Panc1 (cell line): Measurements from ENCODE around the gene FGF3. TPM values are rescaled to one million over a fixed set of nuclear protein-coding genes. Genes with fewer than 3 reads are reported as not detected.

Source experiments
- ATAC-seq: fragments of 200-7000 bp; cut with Tn5 transposase; 2 replicates; pipeline ENCODE4 v1.9.1; 2020; ENCODE audit warnings: mild to moderate bottlenecking, moderate library complexity
- BruUV-seq: library from RNA; stranded (reverse); fragments of 400-500 nt; replicated peaks from 2 replicates; lab custom pipeline; 2021; lab: Mats Ljungman, UMichigan
- CTCF ChIA-PET: fragments of 300-600 bp; sonication (Branson Sonifier 250); formaldehyde crosslinking; loops from one replicate; lab custom pipeline; 2022; ENCODE audit warnings: antibody characterized with exemption; lab: Charles Lee
- POLR2A ChIA-PET: fragments of 300-600 bp; sonication (Branson Sonifier 250); formaldehyde crosslinking; loops from one replicate; lab custom pipeline; 2022; ENCODE audit warnings: antibody characterized with exemption; lab: Charles Lee
- DNase-seq: peaks from one replicate; pipeline ENCODE4 v3.0.0-alpha.2; 2010; ENCODE audit warnings: low read depth, low spot score
- H3K27ac ChIP-seq: 2 replicates; pipeline ENCODE4 v1.5.1; 2011; ENCODE audit warnings: mild to moderate bottlenecking, low read length, inconsistent platforms
- H3K27me3 ChIP-seq: fragments of 200-500 bp; sonication (Bioruptor generic); 2 replicates; pipeline ENCODE4 v1.6.0; 2014; ENCODE audit warnings: low read length, inconsistent platforms; ENCODE audit not compliant: control insufficient read depth, insufficient read depth
- H3K36me3 ChIP-seq: fragments of 200-500 bp; sonication (Bioruptor generic); 2 replicates; pipeline ENCODE4 v1.5.1; 2014; ENCODE audit warnings: inconsistent platforms, mild to moderate bottlenecking, low read length, moderate library complexity; ENCODE audit not compliant: control insufficient read depth, insufficient read depth
- H3K4me1 ChIP-seq: 2 replicates; pipeline ENCODE4 v1.5.1; 2011; ENCODE audit warnings: inconsistent platforms, mild to moderate bottlenecking, low read length, moderate library complexity; ENCODE audit not compliant: control insufficient read depth, insufficient read depth
- H3K4me3 ChIP-seq, 2 experiments: 2 replicates each; pipeline ENCODE4 v1.5.1; 2011 to 2012; ENCODE audit warnings: low read depth in 2 of 2, low read length in 2 of 2, mild to moderate bottlenecking in 2 of 2, inconsistent platforms in 1 of 2, moderate library complexity in 1 of 2
- H3K9me3 ChIP-seq: fragments of 200-500 bp; sonication (Bioruptor generic); 2 replicates; pipeline ENCODE4 v1.5.1; 2014; ENCODE audit warnings: low read depth, mild to moderate bottlenecking, inconsistent platforms, low read length, moderate library complexity; ENCODE audit not compliant: control insufficient read depth, insufficient read depth
- CTCF ChIP-seq: fragments of 450-650 bp; IDR thresholded peaks from 2 replicates; pipeline ENCODE4 v1.5.1; 2017; ENCODE audit warnings: mild to moderate bottlenecking
- POLR2AphosphoS5 ChIP-seq: IDR thresholded peaks from 2 replicates; pipeline ENCODE4 v1.6.1; 2012; ENCODE audit warnings: mild to moderate bottlenecking, low read depth, low read length, moderate library complexity
- REST ChIP-seq, 2 experiments: IDR thresholded peaks; 2 replicates each; pipeline ENCODE4 v1.6.1; 2011 to 2012; ENCODE audit warnings: low read depth in 2 of 2, control low read depth in 1 of 2, low read length in 1 of 2, mild to moderate bottlenecking in 1 of 2, moderate library complexity in 1 of 2; ENCODE audit not compliant: insufficient read depth in 1 of 2
- SIN3A ChIP-seq: IDR thresholded peaks from 2 replicates; pipeline ENCODE4 v1.6.1; 2012; ENCODE audit warnings: low read depth, mild to moderate bottlenecking, low read length, moderate library complexity, borderline replicate concordance; ENCODE audit not compliant: insufficient read depth
- TCF7L2 ChIP-seq: IDR thresholded peaks from 2 replicates; pipeline ENCODE4 v1.6.1; 2011; ENCODE audit warnings: mild to moderate bottlenecking, low read depth, low read length, inconsistent platforms
- in situ Hi-C: cut with HindIII; loops from 2 replicates; pipeline ENCODE4 v1.10.0; 2016; ENCODE audit warnings: low sequenced_read_pairs, low pct_unique_long_range_greater_than_20kb
- intact Hi-C: fragments of 100-400 bp; cut with micrococcal nuclease; formaldehyde crosslinking; loops from one replicate; pipeline ENCODE4 v1.10.0; 2022; ENCODE audit not compliant: unreplicated experiment
- total RNA-seq: library from RNA; stranded (reverse); gene quantifications from one replicate; pipeline ENCODE4 v1.2.1, GENCODE V29; 2021; ENCODE audit not compliant: unreplicated experiment

The FGF3 gene
- total RNA-seq, 1 experiment from 2014 or later, result not detected

GRCh38 chr11:69803022-69803421, 16.2 kb downstream of the FGF3 start:
- in situ Hi-C loops (no loop called here), intact Hi-C loops (loop anchor here (5.0 kb wide), 1 partner anchor 101 kb away; the partner anchor contains the start of gene FGF19)
- Histone ChIP-seq H3K4me1 (no peaks in the 10 kb centered on the region), H3K4me3 (no peak overlapping the region), H3K36me3 (no peaks in the 10 kb centered on the region), H3K27ac (no peak overlapping the region), H3K27me3 (peaks cover 3% of the 10 kb centered on the region; the same call in 1 of the 2 replicates), H3K9me3 (no peaks in the 10 kb centered on the region)
- no peak for TF ChIP-seq REST (IDR thresholded peaks at IDR 0.05; ENCODE audit: insufficient read depth in 1 of 2, low read depth in 2 of 2, low read length in 1 of 2)
- TF ChIP-seq CTCF, result no peak
- TF ChIP-seq SIN3A, result no peak
- TF ChIP-seq POLR2AphosphoS5, result no peak
- TF ChIP-seq TCF7L2, result no peak
- no TSS peak for BruUV-seq
- no peak for DNase-seq
- no peak for ATAC-seq
- ChIA-PET CTCF (no interaction called here), POLR2A (no interaction called here)

GRCh38 chr11:69802590-69802989, 16.6 kb downstream of the FGF3 start:
- ATAC-seq, result no peak
- Histone ChIP-seq H3K27ac (no peak overlapping the region), H3K36me3 (no peaks in the 10 kb centered on the region), H3K9me3 (no peaks in the 10 kb centered on the region), H3K4me3 (no peak overlapping the region), H3K27me3 (peaks cover 3% of the 10 kb centered on the region; the same call in 1 of the 2 replicates), H3K4me1 (no peaks in the 10 kb centered on the region)
- DNase-seq, result no peak
- CTCF ChIA-PET, result no interaction called here
- in situ Hi-C loops (no loop called here), intact Hi-C loops (loop anchor here (5.0 kb wide), 1 partner anchor 100 kb away; the partner anchor contains the start of gene FGF19)
- POLR2A ChIA-PET, result no interaction called here
- TF ChIP-seq TCF7L2 (no peak), SIN3A (no peak), CTCF (no peak), REST (IDR thresholded peaks at IDR 0.05; ENCODE audit: insufficient read depth in 1 of 2, low read depth in 2 of 2, low read length in 1 of 2) (no peak), POLR2AphosphoS5 (no peak)
- no TSS peak for BruUV-seq
